NCI-H2029 (cell line): ENCODE data around the gene RXRB.

Source experiments
- DNase-seq: peaks from one replicate; lab custom pipeline; 2025; lab: John Stamatoyannopoulos, UW

RXRB gene

GRCh38 chr6:33176906-33177305, 23.6 kb downstream of the RXRB start:
- DNase-seq = no peak

- DNase-seq = no peak
Observed at GRCh38 chr6:33175436-33176069, 24.9 kb downstream of the RXRB start.

GRCh38 chr6:33174784-33175183, 25.7 kb downstream of the RXRB start:
- no peak for DNase-seq

- DNase-seq = no peak
Observed at GRCh38 chr6:33173535-33174180, 26.8 kb downstream of the RXRB start.

GRCh38 chr6:33172688-33173534, 27.6 kb downstream of the RXRB start:
- DNase-seq = no peak

- DNase-seq = no peak
Observed at GRCh38 chr6:33171880-33172687, 28.4 kb downstream of the RXRB start.

GRCh38 chr6:33171016-33171879, 29.2 kb downstream of the RXRB start:
- DNase-seq = no peak

GRCh38 chr6:33170176-33171015, 30.1 kb downstream of the RXRB start:
- DNase-seq = no peak

GRCh38 chr6:33169291-33170175, 30.9 kb downstream of the RXRB start:
- DNase-seq = no peak

GRCh38 chr6:33168639-33169038, 31.8 kb downstream of the RXRB start:
- no peak for DNase-seq

GRCh38 chr6:33168284-33168601, 32.2 kb downstream of the RXRB start:
- DNase-seq = no peak

- no peak for DNase-seq
Observed at GRCh38 chr6:33167374-33168283, 32.8 kb downstream of the RXRB start.

GRCh38 chr6:33166811-33167210, 33.7 kb downstream of the RXRB start:
- DNase-seq = no peak

GRCh38 chr6:33166363-33166762, 34.1 kb downstream of the RXRB start:
- DNase-seq = no peak

- no peak for DNase-seq
Observed at GRCh38 chr6:33165581-33166258, 34.7 kb downstream of the RXRB start.

- no peak for DNase-seq
Observed at GRCh38 chr6:33164665-33165373, 35.6 kb downstream of the RXRB start.

- DNase-seq = no peak
Observed at GRCh38 chr6:33164176-33164575, 36.3 kb downstream of the RXRB start.
